HepG2 (cell line): Measurements from ENCODE around the gene LRTM2. TPM values are rescaled to one million over a fixed set of nuclear protein-coding genes. Genes with fewer than 3 reads are reported as not detected.

ENCODE experiments used
- DPF2 ChIP-seq: sonication (generic); formaldehyde crosslinking; IDR thresholded peaks from 2 replicates; pipeline ENCODE4 v1.4.0; 2020; ENCODE audit warnings: mild to moderate bottlenecking, low read depth, missing genetic modification reagents, borderline replicate concordance
- HDAC1 ChIP-seq: sonication (generic); formaldehyde crosslinking; IDR thresholded peaks from 2 replicates; pipeline ENCODE4 v1.5.1; 2020; ENCODE audit warnings: mild to moderate bottlenecking, missing genetic modification reagents
- NFKB2 ChIP-seq: sonication (generic); formaldehyde crosslinking; IDR thresholded peaks from 2 replicates; pipeline ENCODE4 v1.4.0; 2020; ENCODE audit warnings: missing genetic modification reagents, borderline replicate concordance
- RELA ChIP-seq: sonication (generic); formaldehyde crosslinking; IDR thresholded peaks from 2 replicates; pipeline ENCODE4 v1.4.0; 2020; ENCODE audit warnings: missing genetic modification reagents
- ZNF407 ChIP-seq: sonication (generic); formaldehyde crosslinking; IDR thresholded peaks from one replicate; pipeline ENCODE4 v1.5.1; 2020; ENCODE audit warnings: mild to moderate bottlenecking, missing genetic modification reagents; ENCODE audit errors: not compliant biosample characterization
- ZNF441 ChIP-seq: sonication (generic); formaldehyde crosslinking; IDR thresholded peaks from 2 replicates; pipeline ENCODE4 v1.7.0; 2021; ENCODE audit warnings: missing genetic modification reagents, borderline replicate concordance
- ZNF501 ChIP-seq: sonication (generic); formaldehyde crosslinking; IDR thresholded peaks from 2 replicates; pipeline ENCODE4 v1.5.1; 2020; ENCODE audit warnings: mild to moderate bottlenecking, moderate library complexity, missing genetic modification reagents
- ZNF574 ChIP-seq: sonication (generic); formaldehyde crosslinking; IDR thresholded peaks from 2 replicates; pipeline ENCODE4 v1.4.0; 2020; ENCODE audit warnings: missing genetic modification reagents
- ZNF674 ChIP-seq: sonication (generic); formaldehyde crosslinking; IDR thresholded peaks from 2 replicates; pipeline ENCODE4 v1.5.0; 2020; ENCODE audit warnings: low read depth, mild to moderate bottlenecking, missing genetic modification reagents
- polyA plus RNA-seq, 8 experiments: library from polyadenylated mRNA; depleted of rRNA in 3 of 8; stranded (reverse) in 7 of 8; unstranded in 1 of 8; fragments of >200 nt; fragmentation: Illumina TruSeq in 4 of 8; extraction: Trizol in 4 of 8; gene quantifications; 2 replicates each; pipeline versions ENCODE4 v1.2.1 to v1.2.3, GENCODE V29; 2011 to 2016; ENCODE audit warnings: low read depth in 4 of 8, missing spikeins in 1 of 8, mixed read lengths in 1 of 8; ENCODE audit not compliant: insufficient read depth in 1 of 8
- total RNA-seq, 5 experiments: library from RNA; depleted of rRNA; stranded (reverse); fragments of >200 nt; fragmentation: Illumina TruSeq; extraction: Trizol; gene quantifications; 2 replicates each; pipeline ENCODE4 v1.2.3, GENCODE V29; 2016; ENCODE audit warnings: low read depth in 1 of 5

The LRTM2 gene
- total and polyA plus RNA-seq, 2 of the 13 experiments (the other 11 are each of a cell fraction or from before 2014, with no cell fraction given): 0.09 TPM; not detected in 1

GRCh38 chr12:1837541-1838204 is 17.3 kb downstream of the LRTM2 start (continued):
- TF ChIP-seq ZNF574 (CRISPR knock-in tag) (0 out of 2 replicates have a peak, but pooled peaks have one; percentile 24), ZNF407 (CRISPR knock-in tag) (no peak), NFKB2 (CRISPR knock-in tag) (no peak), ZNF441 (no peak), HDAC1 (CRISPR knock-in tag) (peak; percentile 71), ZNF674 (no peak), DPF2 (CRISPR knock-in tag) (peak; percentile 83), ZNF501 (CRISPR knock-in tag) (peak; percentile 59), RELA (CRISPR knock-in tag) (no peak)
